Measurements from ENCODE around the gene KCNQ5.
"Not testable (repeated sequence)": the region's sequence is repeated elsewhere in the genome, so short reads cannot be mapped to it uniquely, and the experiment has no call there.

The KCNQ5 gene

DNA sequence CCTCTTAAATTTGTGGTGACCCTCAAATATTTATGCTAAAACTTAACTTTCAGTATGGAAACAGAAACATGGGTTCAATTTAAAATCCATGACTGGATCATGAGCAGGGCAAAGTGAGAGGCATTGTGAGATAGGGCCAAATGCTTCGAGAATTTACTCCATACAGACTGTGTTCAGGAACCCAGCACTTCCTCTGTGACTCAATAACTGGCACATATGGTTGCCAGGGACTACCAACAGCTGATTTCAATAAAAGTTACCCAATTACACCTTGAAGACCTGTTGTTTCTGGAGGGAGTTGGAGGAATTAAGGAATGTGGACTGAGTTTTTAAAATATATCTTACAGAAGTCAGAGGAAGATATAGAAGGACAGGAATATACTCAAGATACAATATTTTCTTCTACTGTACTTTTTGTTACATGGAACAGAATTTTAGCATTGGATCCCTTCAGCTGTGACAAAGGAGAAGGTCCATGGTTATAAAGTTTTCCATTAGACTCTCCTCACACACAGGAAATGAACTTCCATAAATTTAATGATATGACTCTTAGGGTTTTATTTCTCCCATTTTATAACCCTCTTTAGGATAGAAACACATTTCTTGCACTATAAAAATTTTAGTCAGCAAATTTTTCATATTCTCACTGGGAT, 344.9 kb downstream of the KCNQ5 start:
- DNase-seq, result no peak

DNA sequence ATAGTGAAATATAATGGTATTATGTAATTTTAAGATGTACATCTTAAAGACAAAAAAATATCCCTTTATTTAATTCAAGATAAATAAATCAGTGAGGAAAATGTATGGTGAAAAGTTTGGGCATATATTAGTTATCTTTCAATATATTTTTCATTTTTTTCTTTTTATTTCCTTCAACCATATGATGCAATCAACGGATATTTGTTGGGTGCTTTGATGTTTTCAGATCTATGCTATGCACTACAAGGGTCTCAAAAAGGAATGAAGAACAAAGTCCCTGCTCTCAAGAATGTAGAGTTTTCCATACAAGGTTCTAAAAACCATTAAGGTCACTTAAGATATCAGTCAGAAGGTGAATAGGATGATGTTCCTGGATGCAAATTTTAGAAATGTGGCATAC, 345.5 kb downstream of the KCNQ5 start:
- DNase-seq, result no peak

DNA sequence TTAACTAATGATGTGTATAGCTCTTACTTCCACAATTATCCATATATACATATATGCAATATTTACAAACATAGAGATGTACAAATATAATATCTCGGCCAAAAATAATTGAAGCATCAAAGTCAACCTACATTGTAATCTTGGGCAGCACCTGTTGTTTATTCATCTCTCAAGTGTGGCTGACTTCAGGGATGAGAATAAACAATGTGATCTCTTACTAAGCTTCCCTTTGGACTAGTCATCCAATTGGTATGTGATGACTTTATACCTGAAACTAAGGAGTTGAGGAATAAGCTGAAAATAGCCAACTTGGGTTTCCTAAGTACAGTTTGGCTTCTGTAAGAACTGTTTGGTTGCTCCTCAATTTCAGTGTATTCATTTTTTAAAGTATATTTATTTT, 346.8 kb downstream of the KCNQ5 start:
- no peak for DNase-seq

DNA sequence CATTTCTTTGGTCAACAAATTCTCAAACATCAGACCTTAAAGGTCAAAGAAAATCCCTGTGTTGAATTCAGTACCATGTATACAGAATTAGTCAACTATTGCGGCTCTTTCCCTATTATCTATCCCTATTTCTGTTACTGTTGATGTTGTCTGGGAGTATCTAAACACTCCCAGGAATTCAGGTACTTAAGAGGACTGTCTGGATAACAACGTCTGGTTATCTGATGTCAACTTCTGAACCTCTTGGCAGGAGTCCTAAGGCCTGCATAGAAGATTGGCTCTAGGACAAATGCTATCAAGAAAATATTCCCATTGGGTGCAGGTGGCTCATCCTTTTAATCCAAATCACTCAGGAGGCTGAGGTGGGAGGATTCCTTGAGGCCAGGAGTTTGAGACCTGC, 347.8 kb downstream of the KCNQ5 start:
- DNase-seq, result no peak

DNA sequence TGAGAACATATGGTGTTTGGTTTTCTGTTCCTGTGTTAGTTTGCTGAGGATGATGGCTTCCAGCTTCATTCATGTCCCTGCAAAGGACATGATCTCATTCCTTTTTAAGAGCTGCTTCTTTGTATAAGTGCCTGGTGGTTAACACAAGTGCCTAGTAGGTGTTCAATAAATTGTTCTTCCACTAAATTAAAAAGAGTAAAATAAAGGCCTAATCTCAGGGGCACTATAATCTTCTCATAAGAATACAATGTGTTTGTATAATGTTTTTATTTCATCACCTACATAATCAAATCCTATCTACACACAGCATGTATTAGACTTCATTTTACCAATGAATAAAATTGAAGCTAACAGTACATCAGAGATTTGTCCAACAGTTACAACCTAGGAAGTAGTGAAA, 350.7 kb downstream of the KCNQ5 start:
- no peak for DNase-seq

DNA sequence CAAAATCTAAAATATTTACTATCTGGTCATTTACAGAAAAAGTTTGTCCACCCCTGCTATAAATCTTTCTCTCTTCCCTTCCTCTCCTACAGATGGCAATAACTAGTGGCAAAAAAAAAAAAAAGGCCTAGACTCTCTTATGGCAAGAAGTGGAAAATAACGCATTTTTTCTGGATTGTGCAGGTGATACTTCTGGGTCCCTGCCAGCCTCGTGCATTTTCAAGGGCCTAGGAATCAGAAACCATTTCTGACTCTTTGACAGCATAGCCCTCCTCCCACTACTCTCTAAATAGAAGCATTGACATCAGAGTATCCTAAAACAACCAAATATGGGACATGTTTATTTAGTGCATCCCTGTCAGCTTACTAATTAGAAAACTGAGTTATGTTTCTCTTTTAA, 352.4 kb downstream of the KCNQ5 start:
- DNase-seq, result no peak

DNA sequence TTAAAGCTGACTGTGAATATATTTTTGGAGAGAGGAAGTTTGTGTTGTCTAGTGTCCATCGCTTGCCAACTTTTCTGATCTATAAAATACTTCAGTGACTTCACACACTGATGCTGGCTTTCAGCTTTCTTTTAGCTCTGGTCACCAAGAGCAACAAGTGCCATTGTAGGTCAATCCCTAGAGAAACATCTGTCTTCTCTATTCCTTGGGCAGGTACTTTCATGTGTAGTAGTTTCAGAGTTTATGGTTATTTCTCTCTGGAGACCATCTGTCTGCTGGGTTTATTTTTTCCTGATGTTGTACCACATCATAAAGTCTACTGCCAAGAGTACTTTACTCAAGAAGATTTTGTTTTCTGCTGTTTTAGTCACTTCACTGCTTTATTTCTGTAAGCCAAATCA, 353.5 kb downstream of the KCNQ5 start:
- no peak for DNase-seq

DNA sequence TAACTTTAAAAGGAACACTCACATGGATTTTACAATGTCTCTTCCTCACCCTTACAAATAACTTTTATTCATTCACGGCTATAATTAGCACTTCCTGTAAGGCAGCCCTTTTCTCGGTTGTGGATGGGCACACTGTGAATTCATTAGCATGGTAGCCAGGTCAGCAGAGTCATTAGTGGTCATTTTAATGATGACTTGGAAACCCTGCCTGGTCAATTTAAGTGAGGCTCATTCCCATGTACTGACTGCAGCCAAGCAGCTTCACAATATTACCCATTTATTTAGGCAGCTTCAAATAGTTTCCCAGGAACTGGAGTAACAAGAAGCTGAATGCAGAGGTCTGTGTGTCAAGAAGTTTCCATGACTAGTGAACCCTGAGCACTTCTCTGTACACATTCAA, 354.6 kb downstream of the KCNQ5 start:
- DNase-seq, result no peak

DNA sequence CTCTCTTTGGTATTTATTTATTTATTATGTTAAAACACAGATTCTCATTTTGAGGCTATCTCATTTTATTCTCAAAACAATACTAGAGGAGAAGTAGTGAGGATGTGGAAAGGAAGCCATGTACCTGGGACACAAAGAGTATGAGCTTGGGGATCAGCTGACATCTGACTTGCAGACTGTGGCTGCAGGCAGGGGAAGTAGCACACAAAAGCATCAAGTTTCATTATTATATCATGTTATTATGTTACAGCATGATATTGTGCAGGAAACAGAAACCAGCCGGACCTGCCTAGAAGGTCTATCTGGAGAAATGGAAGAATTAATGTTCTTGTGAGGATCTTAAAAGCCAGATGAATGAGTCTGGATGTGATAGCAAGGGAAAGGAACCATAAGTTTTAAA, 355.2 kb downstream of the KCNQ5 start:
- no peak for DNase-seq

DNA sequence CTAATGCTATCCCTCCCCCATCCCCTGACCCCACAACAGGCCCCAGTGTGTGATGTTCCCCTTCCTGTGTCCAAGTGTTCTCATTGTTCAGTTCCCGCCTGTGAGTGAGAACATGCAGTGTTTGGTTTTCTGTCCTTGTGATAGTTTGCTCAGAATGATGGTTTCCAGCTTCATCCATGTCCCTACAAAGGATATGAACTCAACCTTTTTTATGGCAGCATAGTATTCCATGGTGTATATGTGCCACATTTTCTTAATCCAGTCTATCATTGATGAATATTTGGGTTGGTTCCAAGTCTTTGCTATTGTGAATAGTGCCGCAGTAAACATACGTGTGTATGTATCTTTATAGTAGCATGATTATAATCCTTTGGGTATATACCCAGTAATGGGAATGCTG, 356.9 kb downstream of the KCNQ5 start:
- DNase-seq, result not testable (repeated sequence)

DNA sequence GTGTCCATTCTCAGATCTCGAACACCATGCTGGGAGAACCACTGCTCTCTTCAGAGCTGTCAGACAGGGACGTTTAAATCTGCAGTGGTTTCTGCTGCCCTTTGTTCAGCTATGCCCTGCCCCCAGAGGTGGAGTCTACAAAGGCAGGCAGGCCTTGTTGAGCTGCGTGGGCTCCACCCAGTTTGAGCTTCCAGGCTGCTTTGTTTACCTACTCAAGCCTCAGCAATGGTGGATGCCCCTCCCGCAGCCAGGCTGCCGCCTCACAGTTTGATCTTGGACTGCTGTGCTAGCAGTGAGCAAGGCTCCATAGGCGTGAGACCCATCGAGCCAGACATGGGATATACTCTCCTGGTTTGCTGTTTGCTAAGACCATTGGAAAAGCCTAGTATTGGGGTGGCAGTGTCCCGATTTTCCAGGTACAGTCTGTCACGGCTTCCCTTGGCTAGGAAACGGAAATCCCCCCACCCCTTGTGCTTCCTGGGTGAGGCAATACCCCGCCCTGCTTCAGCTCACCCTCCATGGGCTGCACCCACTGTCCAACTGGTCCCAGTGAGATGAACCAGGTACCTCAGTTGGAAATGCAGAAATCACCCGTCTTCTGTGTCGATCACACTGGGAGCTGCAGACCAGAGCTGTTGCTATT, 362.4 kb downstream of the KCNQ5 start:
- not testable (repeated sequence) for DNase-seq

DNA sequence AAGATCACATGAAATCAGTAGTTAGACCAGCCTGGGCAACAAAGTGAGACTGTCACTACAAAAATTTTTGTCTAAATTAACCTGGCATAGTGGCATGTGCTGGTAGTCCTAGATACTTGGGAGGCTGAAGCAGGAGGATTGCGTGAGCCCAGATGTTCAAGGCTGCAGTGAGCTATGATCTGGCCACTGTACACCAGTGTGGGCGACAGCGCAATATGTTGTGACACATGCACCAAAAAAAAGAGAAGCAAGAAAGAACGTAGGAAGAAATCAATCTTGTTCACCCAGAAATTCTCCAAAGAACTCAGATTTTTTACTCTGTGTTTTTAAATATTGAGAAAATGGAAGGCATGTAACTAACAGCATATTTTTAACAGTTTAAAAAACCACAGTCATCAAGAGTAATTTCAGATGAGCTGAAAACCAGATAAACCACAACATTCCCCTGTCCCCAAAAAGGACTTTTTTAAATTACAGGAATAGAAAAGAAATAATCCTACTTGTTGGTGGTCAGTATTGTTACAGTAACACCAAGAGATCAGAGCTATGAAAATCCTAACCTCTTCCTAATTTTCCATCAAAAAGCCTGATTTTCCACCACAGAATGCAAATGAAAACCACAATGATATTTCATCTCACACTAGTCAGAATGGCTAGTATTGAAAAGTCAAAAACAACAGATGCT, 363.3 kb downstream of the KCNQ5 start:
- DNase-seq, result no peak

DNA sequence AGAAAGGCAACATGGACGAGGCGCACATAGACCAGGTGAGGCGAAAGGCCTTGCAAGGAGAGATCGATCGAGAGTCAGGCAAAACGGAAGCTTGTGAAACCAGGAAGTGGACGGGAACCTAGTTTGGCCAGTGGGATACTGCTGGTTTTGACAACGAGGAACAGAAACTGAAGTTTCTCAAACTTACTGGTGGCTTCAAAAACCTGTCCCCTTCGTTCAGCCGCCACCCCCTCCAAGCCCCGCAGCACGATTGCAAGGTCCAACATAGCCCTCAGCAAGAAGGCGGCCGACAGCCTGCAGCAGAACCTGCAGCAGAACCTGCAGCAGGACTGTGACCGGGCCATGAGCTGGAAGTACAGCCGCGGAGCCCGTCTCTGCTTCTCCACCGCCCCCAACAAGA, 365.4 kb downstream of the KCNQ5 start:
- DNase-seq, result no peak

DNA sequence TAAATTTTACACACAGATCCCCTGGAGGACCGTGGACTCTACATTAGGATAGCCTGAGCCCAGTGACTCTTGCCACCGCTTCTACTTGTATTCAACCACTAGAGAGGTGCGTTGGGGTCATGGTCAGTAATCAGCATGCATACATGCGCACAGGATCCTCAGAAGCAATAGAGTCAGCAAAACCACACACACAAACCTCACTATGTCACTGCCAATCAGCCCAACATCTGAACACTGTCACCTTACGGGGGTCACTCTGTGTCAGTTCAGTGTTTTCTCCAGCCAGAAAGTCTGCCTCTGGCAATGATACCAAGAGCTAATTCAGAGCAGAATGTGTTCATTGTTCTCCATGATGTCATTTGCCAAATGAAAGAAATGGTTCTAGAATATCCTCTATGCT, 378.1 kb downstream of the KCNQ5 start:
- DNase-seq, result no peak

DNA sequence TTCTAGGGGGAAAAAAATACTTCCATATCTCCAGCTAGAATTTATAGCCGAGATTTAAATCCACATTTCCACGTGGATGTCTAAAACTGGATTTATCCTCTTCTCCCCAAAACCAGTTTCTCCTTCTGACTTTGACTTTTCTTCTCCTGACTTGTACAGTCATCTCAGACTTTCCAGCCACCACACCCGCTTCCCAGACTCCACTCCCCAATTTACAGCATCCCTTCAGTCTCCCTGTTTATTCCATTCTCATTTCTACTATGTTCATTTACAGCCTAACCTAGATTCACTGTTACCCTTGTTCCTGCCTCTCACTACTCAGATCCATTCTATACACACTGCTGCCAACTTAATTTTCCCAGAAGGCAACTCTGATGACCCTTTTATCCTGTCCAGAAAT, 378.6 kb downstream of the KCNQ5 start:
- no peak for DNase-seq

DNA sequence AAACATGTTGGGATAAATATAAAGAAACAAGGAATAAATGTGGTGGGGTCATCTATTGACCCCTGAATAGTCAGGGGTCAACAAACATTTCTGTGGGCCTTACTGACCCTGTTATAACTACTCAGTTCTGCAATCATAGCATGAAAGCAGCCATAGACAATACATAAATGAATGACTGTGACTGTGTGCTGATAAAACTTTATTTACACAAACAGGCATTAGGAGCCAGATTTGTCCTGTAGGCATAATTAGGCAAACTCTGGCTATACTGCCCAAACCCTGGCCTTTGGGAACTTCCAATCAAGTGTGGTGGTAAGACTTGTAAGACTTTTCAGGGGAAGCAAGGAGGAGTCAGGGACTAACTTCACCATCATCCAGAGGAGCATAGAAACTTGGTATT, 380.7 kb downstream of the KCNQ5 start:
- DNase-seq, result no peak

DNA sequence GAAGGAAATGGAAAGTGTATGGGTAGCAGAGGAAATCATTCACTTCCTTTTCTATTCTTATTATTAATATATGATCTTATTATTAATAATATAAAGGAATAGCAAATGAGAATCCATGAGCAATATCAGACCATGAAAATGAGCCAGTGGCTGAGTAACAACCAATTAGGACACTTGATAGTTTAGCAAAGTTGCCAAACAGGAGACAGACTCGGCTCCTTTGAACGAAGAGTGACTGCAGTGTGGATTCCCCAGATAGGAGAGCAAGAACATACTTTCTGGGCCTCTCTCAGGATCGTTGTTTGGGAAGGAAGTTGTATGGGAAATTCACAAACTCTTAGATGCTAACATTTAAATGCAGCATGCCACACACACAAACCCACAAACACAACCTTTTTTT, 381.4 kb downstream of the KCNQ5 start:
- no peak for DNase-seq

DNA sequence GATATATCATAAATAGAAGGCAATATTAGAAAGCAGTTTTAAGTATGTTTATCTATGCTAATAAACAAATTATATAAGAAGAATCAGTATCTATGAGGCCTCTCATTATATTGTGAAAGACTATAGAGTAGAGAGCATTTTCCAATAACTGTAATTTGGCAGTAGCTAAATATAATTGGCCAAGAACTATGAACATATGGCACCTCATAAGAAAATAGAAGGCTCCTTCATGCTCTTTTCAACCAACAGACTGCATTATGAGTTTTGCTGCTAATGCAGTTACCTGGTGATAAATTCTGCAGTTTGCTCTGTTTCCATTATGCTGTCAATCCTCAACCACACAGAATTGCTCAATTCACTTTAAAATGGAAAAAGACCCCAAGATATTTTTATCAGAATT, 382.4 kb downstream of the KCNQ5 start:
- DNase-seq, result no peak

DNA sequence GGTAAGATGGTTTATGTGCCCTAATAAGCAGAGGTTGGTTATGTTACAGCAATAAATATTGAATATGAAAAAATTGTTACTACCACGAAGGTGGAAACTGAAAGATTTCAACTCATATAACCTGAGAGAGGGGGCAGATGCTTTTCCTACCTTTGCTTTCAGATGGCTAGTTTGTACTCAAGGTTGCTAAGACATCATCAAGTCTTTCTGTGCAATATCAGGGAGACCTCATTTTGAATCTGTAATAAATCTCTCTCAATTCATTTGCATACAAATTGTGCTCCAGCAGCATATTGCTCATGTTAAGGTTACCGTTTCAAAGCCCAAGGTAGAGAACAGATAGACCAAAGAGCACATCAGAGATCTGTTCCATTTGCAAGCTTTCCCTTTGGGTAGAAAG, 383.0 kb downstream of the KCNQ5 start:
- no peak for DNase-seq

DNA sequence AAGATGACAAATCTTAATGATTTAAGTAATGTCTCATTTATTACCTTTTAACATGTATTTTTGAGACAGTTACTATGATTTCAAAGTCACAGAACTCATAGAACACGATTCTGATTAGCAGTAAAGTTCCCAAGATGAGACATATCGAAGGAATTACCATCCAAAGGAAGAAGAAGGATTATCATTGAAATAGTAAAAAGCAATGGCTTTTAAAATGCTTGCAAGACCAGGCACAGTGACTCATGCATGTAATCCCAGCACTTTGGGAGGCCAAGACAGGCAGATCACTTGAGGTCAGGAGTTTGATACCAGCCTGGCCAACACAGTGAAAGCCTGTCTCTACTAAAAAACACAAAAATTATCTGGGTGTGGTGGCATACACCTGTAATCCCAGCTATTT, 384.3 kb downstream of the KCNQ5 start:
- no peak for DNase-seq

DNA sequence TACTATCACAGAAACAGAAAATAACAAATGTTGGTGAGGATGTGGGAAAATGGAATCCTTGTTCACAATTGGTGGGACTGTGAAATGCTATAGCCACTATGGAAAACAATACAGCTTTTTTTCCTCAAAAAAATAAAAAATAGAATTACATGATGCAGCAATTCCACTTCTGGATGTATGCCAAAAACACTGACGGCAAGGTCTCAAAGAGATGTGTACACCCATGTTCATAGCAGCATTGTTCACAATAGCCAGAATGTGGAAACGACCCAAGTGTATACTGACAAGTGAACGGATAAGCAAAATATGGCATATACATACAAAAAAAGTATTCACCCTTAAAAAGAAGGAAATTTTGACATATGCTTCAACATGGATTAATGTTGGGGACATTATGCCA, 390.1 kb downstream of the KCNQ5 start:
- no peak for DNase-seq

DNA sequence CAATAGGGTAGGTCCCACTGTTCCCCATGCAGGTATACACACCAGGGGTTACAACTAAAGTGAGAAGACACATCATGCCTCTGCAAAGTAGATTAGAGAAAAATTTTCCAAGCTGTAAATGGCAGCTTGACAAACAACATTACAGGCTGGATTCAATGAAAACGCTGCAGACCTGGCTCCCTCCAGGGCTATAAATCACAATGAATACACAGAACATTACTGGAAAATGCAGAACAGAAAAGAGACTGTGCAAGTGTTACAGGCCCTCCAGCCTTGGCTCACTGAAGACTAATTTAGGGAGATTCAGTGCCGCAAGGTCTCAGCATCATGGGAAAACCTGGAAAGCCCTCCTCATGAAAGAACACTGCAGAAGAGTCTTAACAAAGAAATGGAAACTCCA, 395.6 kb downstream of the KCNQ5 start:
- no peak for DNase-seq

DNA sequence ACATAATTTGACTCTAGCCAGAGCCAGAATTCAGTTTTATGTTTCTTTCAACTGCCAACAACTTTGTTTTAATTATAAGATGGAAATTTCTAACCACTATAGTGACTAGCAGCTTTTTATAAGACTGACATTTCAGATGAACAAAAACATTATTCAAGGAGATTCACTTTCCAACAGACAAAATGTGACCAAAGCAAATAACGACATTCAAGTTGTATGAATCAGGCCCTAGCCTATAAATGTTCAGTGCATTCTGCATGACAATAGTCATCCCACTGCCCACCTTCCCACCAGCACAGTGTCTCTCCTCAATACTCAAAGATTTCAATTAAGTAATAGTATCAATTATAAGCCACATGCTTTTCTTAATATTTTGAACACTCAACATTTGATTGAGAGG, 402.7 kb downstream of the KCNQ5 start:
- DNase-seq, result no peak

DNA sequence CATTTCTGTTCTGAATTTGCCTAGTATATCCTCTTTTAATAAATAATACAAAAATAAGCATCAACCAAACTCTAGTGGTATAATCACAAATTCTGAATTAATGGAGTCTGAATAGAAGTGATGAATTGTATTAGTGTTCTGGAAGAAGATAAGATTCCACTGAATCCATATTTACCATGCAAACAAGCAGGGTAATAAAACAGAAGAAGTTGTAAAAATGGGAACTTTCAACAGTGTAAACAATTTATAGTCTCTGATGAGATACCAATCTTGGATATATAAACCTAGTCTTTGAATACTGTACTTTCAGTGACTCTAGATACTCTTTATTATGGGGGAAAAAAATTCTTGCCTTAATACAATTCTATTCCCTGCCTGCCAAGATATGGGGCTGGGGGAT, 405.8 kb downstream of the KCNQ5 start:
- no peak for DNase-seq
